HepG2 (cell line): ENCODE results near the gene NOP9. TPM values are rescaled to one million over a fixed set of nuclear protein-coding genes. Genes with fewer than 3 reads are reported as not detected.

Experiments used
- ATM ChIP-seq: fragments of 450-650 bp; IDR thresholded peaks from 2 replicates; pipeline ENCODE4 v1.7.1; 2017; ENCODE audit warnings: mild to moderate bottlenecking, borderline replicate concordance
- FLYWCH1 ChIP-seq: sonication (generic); formaldehyde crosslinking; IDR thresholded peaks from 2 replicates; pipeline ENCODE4 v1.8.1; 2023; ENCODE audit warnings: mild to moderate bottlenecking, missing genetic modification reagents
- MTA3 ChIP-seq: sonication (generic); formaldehyde crosslinking; IDR thresholded peaks from 2 replicates; pipeline ENCODE4 v1.4.0; 2020; ENCODE audit warnings: missing genetic modification reagents
- SALL2 ChIP-seq: sonication (generic); formaldehyde crosslinking; IDR thresholded peaks from 2 replicates; pipeline ENCODE4 v1.8.1; 2023; ENCODE audit warnings: mild to moderate bottlenecking, missing genetic modification reagents, inconsistent platforms
- SIX4 ChIP-seq: sonication (generic); formaldehyde crosslinking; IDR thresholded peaks from 2 replicates; pipeline ENCODE4 v1.4.0; 2020; ENCODE audit warnings: missing genetic modification reagents
- TCF7 ChIP-seq: sonication (generic); IDR thresholded peaks from 2 replicates; pipeline ENCODE4 v1.6.1; 2016; ENCODE audit warnings: antibody characterized with exemption, low read depth
- TP53 ChIP-seq: sonication (generic); formaldehyde crosslinking; conservative IDR thresholded peaks from 2 replicates; pipeline ENCODE4 v1.4.0; 2020; ENCODE audit warnings: missing genetic modification reagents
- ZNF225 ChIP-seq: sonication (generic); formaldehyde crosslinking; IDR thresholded peaks from 2 replicates; pipeline ENCODE4 v1.4.0; 2020; ENCODE audit warnings: mild to moderate bottlenecking, missing genetic modification reagents
- ZNF451 ChIP-seq: sonication (generic); formaldehyde crosslinking; IDR thresholded peaks from 2 replicates; pipeline ENCODE4 v1.5.0; 2020; ENCODE audit warnings: mild to moderate bottlenecking, missing genetic modification reagents
- ZNF549 ChIP-seq: sonication (generic); formaldehyde crosslinking; IDR thresholded peaks from 2 replicates; pipeline ENCODE4 v1.5.0; 2020; ENCODE audit warnings: missing genetic modification reagents
- ZNF605 ChIP-seq: sonication (generic); formaldehyde crosslinking; IDR thresholded peaks from 2 replicates; pipeline ENCODE4 v1.8.0; 2022; ENCODE audit warnings: mild to moderate bottlenecking, missing genetic modification reagents
- ZNF720 ChIP-seq: sonication (generic); formaldehyde crosslinking; IDR thresholded peaks from 2 replicates; pipeline ENCODE4 v1.4.0; 2020; ENCODE audit warnings: missing genetic modification reagents
- polyA plus RNA-seq, 8 experiments: library from polyadenylated mRNA; depleted of rRNA in 3 of 8; stranded (reverse) in 7 of 8; unstranded in 1 of 8; fragments of >200 nt; fragmentation: Illumina TruSeq in 4 of 8; extraction: Trizol in 4 of 8; gene quantifications; 2 replicates each; pipeline versions ENCODE4 v1.2.1 to v1.2.3, GENCODE V29; 2011 to 2016; ENCODE audit warnings: low read depth in 4 of 8, missing spikeins in 1 of 8, mixed read lengths in 1 of 8; ENCODE audit not compliant: insufficient read depth in 1 of 8
- total RNA-seq, 5 experiments: library from RNA; depleted of rRNA; stranded (reverse); fragments of >200 nt; fragmentation: Illumina TruSeq; extraction: Trizol; gene quantifications; 2 replicates each; pipeline ENCODE4 v1.2.3, GENCODE V29; 2016; ENCODE audit warnings: low read depth in 1 of 5
- TF ChIP-seq, protein P1 (sequence below): sonication (generic); formaldehyde crosslinking; IDR thresholded peaks from 2 replicates; pipeline ENCODE4 v1.5.1; 2020; ENCODE audit warnings: mild to moderate bottlenecking, missing genetic modification reagents
- TF ChIP-seq, protein P2 (sequence below): fragments of 450-650 bp; IDR thresholded peaks from 2 replicates; pipeline ENCODE4 v1.6.1; 2017; ENCODE audit warnings: mild to moderate bottlenecking
- TF ChIP-seq, protein P3 (sequence below): fragments of 450-650 bp; IDR thresholded peaks from 2 replicates; pipeline ENCODE4 v1.6.1; 2016
- TF ChIP-seq, protein P4 (sequence below): sonication (generic); formaldehyde crosslinking; IDR thresholded peaks from 2 replicates; pipeline ENCODE4 v1.5.1; 2020; ENCODE audit warnings: missing genetic modification reagents, mild to moderate bottlenecking, borderline replicate concordance
- TF ChIP-seq, protein P5 (sequence below): sonication (generic); formaldehyde crosslinking; IDR thresholded peaks from 2 replicates; pipeline ENCODE4 v1.9.0; 2022; ENCODE audit warnings: low read depth, missing genetic modification reagents

Gene NOP9
- total and polyA plus RNA-seq, 2 of the 13 experiments (the other 11 are each of a cell fraction or from before 2014, with no cell fraction given), result 24.5 to 61.6 TPM

DNA sequence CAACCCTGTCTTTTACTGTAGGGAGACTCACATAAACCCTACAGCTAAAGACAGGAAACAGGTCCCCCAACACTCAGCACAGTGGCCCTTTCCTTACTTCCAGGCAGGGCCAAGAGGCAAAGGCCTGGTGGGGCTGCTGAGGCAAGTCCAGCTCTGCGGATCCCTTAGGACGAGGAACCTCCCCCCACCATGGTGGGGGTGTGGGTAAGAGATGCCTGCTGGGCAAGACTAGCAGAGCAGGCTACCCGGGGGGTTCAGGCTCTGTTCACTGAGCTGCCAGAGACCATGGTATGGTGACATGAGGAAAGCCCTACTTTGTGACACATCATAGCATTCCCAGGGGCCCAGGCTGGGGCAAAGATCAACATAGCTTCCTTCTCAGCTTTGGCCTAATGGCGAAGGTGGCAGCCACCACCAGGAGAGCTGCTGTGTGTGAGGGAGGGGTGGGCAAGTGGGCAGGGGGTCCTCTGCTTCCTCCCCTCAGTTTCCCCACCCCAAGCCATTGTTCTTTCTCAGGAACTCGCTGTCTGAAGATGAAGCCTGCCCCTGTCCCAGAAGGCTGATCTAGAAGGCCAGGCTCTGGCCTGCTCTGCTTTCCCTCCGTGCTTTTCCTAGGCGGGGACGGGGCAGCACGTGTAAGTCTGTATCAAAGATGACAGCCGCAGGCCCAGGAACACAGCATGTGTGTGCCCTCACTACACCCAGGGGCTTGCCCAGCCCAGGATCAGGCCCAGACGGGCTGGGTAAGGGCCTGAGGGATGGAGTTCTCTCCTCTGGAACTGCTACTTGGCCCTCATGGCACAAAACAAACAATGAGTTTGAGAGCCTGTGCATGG, 47.1 kb upstream of the NOP9 start (continued):
- TF ChIP-seq, protein P1, sequence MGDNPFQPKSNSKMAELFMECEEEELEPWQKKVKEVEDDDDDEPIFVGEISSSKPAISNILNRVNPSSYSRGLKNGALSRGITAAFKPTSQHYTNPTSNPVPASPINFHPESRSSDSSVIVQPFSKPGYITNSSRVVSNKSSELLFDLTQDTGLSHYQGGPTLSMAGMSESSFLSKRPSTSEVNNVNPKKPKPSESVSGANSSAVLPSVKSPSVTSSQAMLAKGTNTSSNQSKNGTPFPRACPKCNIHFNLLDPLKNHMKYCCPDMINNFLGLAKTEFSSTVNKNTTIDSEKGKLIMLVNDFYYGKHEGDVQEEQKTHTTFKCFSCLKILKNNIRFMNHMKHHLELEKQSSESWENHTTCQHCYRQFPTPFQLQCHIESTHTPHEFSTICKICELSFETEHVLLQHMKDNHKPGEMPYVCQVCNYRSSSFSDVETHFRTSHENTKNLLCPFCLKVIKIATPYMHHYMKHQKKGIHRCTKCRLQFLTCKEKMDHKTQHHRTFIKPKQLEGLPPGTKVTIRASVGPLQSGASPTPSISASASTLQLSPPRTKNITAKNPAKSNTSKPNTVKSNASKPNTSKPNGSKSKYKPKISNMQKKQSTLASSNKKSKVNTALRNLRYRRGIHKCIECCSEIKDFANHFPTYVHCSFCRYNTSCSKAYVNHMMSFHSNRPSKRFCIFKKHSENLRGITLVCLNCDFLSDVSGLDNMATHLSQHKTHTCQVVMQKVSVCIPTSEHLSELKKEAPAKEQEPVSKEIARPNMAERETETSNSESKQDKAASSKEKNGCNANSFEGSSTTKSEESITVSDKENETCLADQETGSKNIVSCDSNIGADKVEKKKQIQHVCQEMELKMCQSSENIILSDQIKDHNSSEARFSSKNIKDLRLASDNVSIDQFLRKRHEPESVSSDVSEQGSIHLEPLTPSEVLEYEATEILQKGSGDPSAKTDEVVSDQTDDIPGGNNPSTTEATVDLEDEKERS (CRISPR knock-in tag), result peak; percentile 72; the same call in 1 of the 2 replicates
- TF ChIP-seq TCF7 (peak; percentile 41; the same call in 1 of the 2 replicates), SIX4 (CRISPR knock-in tag) (no peak), ZNF549 (CRISPR knock-in tag) (no peak), ZNF451 (no peak), FLYWCH1 (no peak), SALL2 (CRISPR knock-in tag) (no peak), ATM (no peak), TP53 (no peak; the same call in 1 of the 2 replicates), ZNF605 (CRISPR knock-in tag) (no peak), ZNF225 (CRISPR knock-in tag) (peak; percentile 94), MTA3 (no peak), ZNF720 (CRISPR knock-in tag) (no peak)
- TF ChIP-seq, protein P2, sequence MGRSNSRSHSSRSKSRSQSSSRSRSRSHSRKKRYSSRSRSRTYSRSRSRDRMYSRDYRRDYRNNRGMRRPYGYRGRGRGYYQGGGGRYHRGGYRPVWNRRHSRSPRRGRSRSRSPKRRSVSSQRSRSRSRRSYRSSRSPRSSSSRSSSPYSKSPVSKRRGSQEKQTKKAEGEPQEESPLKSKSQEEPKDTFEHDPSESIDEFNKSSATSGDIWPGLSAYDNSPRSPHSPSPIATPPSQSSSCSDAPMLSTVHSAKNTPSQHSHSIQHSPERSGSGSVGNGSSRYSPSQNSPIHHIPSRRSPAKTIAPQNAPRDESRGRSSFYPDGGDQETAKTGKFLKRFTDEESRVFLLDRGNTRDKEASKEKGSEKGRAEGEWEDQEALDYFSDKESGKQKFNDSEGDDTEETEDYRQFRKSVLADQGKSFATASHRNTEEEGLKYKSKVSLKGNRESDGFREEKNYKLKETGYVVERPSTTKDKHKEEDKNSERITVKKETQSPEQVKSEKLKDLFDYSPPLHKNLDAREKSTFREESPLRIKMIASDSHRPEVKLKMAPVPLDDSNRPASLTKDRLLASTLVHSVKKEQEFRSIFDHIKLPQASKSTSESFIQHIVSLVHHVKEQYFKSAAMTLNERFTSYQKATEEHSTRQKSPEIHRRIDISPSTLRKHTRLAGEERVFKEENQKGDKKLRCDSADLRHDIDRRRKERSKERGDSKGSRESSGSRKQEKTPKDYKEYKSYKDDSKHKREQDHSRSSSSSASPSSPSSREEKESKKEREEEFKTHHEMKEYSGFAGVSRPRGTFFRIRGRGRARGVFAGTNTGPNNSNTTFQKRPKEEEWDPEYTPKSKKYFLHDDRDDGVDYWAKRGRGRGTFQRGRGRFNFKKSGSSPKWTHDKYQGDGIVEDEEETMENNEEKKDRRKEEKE, result no peak
- TF ChIP-seq, protein P3, sequence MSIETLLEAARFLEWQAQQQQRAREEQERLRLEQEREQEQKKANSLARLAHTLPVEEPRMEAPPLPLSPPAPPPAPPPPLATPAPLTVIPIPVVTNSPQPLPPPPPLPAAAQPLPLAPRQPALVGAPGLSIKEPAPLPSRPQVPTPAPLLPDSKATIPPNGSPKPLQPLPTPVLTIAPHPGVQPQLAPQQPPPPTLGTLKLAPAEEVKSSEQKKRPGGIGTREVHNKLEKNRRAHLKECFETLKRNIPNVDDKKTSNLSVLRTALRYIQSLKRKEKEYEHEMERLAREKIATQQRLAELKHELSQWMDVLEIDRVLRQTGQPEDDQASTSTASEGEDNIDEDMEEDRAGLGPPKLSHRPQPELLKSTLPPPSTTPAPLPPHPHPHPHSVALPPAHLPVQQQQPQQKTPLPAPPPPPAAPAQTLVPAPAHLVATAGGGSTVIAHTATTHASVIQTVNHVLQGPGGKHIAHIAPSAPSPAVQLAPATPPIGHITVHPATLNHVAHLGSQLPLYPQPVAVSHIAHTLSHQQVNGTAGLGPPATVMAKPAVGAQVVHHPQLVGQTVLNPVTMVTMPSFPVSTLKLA, result no peak
- TF ChIP-seq, protein P4, sequence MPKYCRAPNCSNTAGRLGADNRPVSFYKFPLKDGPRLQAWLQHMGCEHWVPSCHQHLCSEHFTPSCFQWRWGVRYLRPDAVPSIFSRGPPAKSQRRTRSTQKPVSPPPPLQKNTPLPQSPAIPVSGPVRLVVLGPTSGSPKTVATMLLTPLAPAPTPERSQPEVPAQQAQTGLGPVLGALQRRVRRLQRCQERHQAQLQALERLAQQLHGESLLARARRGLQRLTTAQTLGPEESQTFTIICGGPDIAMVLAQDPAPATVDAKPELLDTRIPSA (CRISPR knock-in tag), result no peak
- TF ChIP-seq, protein P5, sequence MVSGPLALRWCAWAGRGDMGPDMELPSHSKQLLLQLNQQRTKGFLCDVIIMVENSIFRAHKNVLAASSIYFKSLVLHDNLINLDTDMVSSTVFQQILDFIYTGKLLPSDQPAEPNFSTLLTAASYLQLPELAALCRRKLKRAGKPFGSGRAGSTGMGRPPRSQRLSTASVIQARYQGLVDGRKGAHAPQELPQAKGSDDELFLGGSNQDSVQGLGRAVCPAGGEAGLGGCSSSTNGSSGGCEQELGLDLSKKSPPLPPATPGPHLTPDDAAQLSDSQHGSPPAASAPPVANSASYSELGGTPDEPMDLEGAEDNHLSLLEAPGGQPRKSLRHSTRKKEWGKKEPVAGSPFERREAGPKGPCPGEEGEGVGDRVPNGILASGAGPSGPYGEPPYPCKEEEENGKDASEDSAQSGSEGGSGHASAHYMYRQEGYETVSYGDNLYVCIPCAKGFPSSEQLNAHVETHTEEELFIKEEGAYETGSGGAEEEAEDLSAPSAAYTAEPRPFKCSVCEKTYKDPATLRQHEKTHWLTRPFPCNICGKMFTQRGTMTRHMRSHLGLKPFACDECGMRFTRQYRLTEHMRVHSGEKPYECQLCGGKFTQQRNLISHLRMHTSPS, result peak; percentile 64
